Measurements from ENCODE around the gene UROC1. TPM values are rescaled to one million over a fixed set of nuclear protein-coding genes. Genes with fewer than 3 reads are reported as not detected.

The UROC1 gene
- total and polyA plus RNA-seq, 8 donors, result not detected

GRCh38 chr3:126500016-126500415 is 17.6 kb downstream of the UROC1 start:
- Histone ChIP-seq H3K36me3 (no peaks in the 10 kb centered on the region), H3K27me3 (peaks cover 0 to 16% (median 0%) of the 10 kb centered on the region in 3 donors), H3K4me1 (no peaks in the 10 kb centered on the region), H3K4me3 (no peak overlapping the region), H3K27ac (no peak overlapping the region), H3K9me3 (no peaks in the 10 kb centered on the region)
- intact Hi-C loops (cut with DNase I; ENCODE audit: low total_unique reads), result no loop called here
- no peak for TF ChIP-seq POLR2A (IDR thresholded peaks at IDR 0.05)
- TF ChIP-seq EP300 (IDR thresholded peaks at IDR 0.05), result no peak
- TF ChIP-seq POLR2AphosphoS5 (IDR thresholded peaks at IDR 0.05), result no peak
- TF ChIP-seq CTCF (IDR thresholded peaks at IDR 0.05), result no peak
- WGBS, 5 donors, result 74 to 94% (median 85%) methylated on average over 5 to 7 of the region's 7 CpGs
- no peak for DNase-seq

DNA sequence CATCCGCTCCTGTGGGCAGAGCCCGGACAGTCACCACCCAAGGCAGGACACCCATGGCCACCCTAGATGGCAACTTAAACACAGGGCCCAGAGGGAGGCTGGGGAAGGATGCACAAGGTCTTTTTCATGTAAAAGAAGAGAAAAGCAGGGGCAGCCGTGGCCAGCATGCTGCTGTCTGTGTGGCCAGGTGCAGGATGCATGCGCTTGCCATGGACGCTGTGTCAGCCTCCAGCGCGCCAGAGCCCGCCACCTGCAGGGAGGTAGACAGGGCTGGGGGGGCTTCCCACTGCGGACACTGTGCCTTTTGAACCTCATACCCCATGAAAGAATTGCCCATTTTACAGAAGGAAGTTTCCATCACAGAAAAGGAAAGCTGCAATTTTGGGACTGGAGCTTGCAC is 18.2 kb downstream of the UROC1 start:
- WGBS, 5 donors, result 92 to 96% (median 93%) methylated on average over 9 of the region's 9 CpGs
- TF ChIP-seq POLR2A (IDR thresholded peaks at IDR 0.05) (no peak), POLR2AphosphoS5 (IDR thresholded peaks at IDR 0.05) (no peak), CTCF (IDR thresholded peaks at IDR 0.05) (no peak), EP300 (IDR thresholded peaks at IDR 0.05) (no peak)
- H3K27ac ChIP-seq, result no peak overlapping the region
- no peaks in the 10 kb centered on the region for H3K9me3 ChIP-seq
- H3K36me3 ChIP-seq, result no peaks in the 10 kb centered on the region
- H3K27me3 ChIP-seq, result peaks cover 0 to 16% (median 0%) of the 10 kb centered on the region in 3 donors
- H3K4me3 ChIP-seq, result no peak overlapping the region
- no peaks in the 10 kb centered on the region for H3K4me1 ChIP-seq
- DNase-seq, result no peak
- intact Hi-C loops (cut with DNase I; ENCODE audit: low total_unique reads), result no loop called here

DNA sequence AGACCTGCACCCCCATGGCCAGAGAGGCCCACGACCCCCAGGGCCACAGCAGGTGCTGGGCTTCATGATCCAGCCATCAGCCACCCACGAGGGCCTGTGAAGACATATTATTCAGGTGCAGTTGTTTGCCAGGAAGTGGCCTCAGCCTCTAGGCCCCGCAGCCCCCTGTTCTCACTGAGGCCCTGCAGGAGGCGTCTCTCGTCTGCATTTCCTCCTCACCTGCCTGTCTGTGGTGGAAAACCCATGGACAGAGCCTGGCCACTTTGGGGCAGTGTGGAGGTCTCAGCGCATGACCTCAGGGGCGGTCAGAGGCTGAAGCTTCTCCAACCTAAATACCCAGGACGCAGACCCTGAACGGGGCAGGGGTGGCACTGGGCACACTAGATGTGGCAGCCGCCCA is 18.6 kb downstream of the UROC1 start:
- Histone ChIP-seq H3K27ac (no peak overlapping the region), H3K27me3 (peaks cover 0 to 13% (median 0%) of the 10 kb centered on the region in 3 donors), H3K9me3 (no peaks in the 10 kb centered on the region), H3K4me3 (no peak overlapping the region), H3K4me1 (no peaks in the 10 kb centered on the region), H3K36me3 (no peaks in the 10 kb centered on the region)
- intact Hi-C loops (cut with DNase I; ENCODE audit: low total_unique reads), result no loop called here
- TF ChIP-seq POLR2AphosphoS5 (IDR thresholded peaks at IDR 0.05) (no peak), EP300 (IDR thresholded peaks at IDR 0.05) (no peak), POLR2A (IDR thresholded peaks at IDR 0.05) (no peak), CTCF (IDR thresholded peaks at IDR 0.05) (no peak)
- WGBS, 5 donors, result 57 to 70% (median 70%) methylated on average over 10 of the region's 10 CpGs
- DNase-seq, result no peak

- TF ChIP-seq CTCF (IDR thresholded peaks at IDR 0.05) (no peak), POLR2A (IDR thresholded peaks at IDR 0.05) (no peak), EP300 (IDR thresholded peaks at IDR 0.05) (no peak), POLR2AphosphoS5 (IDR thresholded peaks at IDR 0.05) (no peak)
- Histone ChIP-seq H3K27me3 (peaks cover 0 to 8% (median 0%) of the 10 kb centered on the region in 3 donors), H3K36me3 (no peaks in the 10 kb centered on the region), H3K4me1 (no peaks in the 10 kb centered on the region), H3K27ac (no peak overlapping the region), H3K4me3 (no peak overlapping the region), H3K9me3 (no peaks in the 10 kb centered on the region)
- 63 to 83% (median 73%) methylated on average over 4 of the region's 4 CpGs for WGBS, 5 donors
- intact Hi-C loops (cut with DNase I; ENCODE audit: low total_unique reads), result no loop called here
- no peak for DNase-seq
These were observed 19.1 kb downstream of the UROC1 start for GRCh38 chr3:126498461-126498860.

All from stomach (tissue), 9 donors.